SK-N-SH treated with all-trans-retinoic acid at 6 μM for 48 hours (cell line): ENCODE data around the gene ITPR2.

Experiments used
- ATAC-seq: fragments of 200-7000 bp; cut with Tn5 transposase; 3 replicates; pipeline ENCODE4 v1.9.1; 2020; ENCODE audit warnings: mild to moderate bottlenecking, moderate library complexity
- ARNTL ChIP-seq: fragments of 450-650 bp; formaldehyde crosslinking; IDR thresholded peaks from 2 replicates; pipeline ENCODE4 v1.5.0; 2020; ENCODE audit warnings: low read depth, mild to moderate bottlenecking, moderate library complexity, borderline replicate concordance
- BACH2 ChIP-seq: fragments of 250-450 bp; sonication (Bioruptor Pico); IDR thresholded peaks from 2 replicates; pipeline ENCODE4 v1.9.0; 2021; ENCODE audit warnings: mild to moderate bottlenecking, borderline replicate concordance
- CREB5 ChIP-seq: fragments of 250-450 bp; sonication (Bioruptor Pico); IDR thresholded peaks from 2 replicates; pipeline ENCODE4 v1.5.1; 2020; ENCODE audit warnings: low read depth, mild to moderate bottlenecking, moderate library complexity
- CSRNP3 ChIP-seq: fragments of 250-450 bp; sonication (Bioruptor Pico); IDR thresholded peaks from 2 replicates; pipeline ENCODE4 v1.5.1; 2021; ENCODE audit warnings: mild to moderate bottlenecking, moderate library complexity
- ESRRG ChIP-seq: fragments of 250-450 bp; sonication (Bioruptor Pico); IDR thresholded peaks from 2 replicates; pipeline ENCODE4 v1.6.1; 2021; ENCODE audit warnings: mild to moderate bottlenecking
- GLIS3 ChIP-seq: fragments of 250-450 bp; sonication (Bioruptor Pico); IDR thresholded peaks from 2 replicates; pipeline ENCODE4 v1.5.0; 2020; ENCODE audit warnings: mild to moderate bottlenecking, moderate library complexity
- ISL1 ChIP-seq: fragments of 250-450 bp; sonication (Bioruptor Pico); IDR thresholded peaks from 2 replicates; pipeline ENCODE4 v2.1.2; 2022; ENCODE audit warnings: mild to moderate bottlenecking, moderate library complexity
- OSR1 ChIP-seq: fragments of 250-450 bp; sonication (Bioruptor Pico); IDR thresholded peaks from 2 replicates; pipeline ENCODE4 v1.8.0; 2022; ENCODE audit warnings: moderate library complexity, mild to moderate bottlenecking, inconsistent platforms
- PATZ1 ChIP-seq: fragments of 250-450 bp; sonication (Bioruptor Pico); IDR thresholded peaks from 2 replicates; pipeline ENCODE4 v1.8.0; 2020; ENCODE audit warnings: mild to moderate bottlenecking, moderate library complexity, borderline replicate concordance
- POU6F1 ChIP-seq: fragments of 250-450 bp; sonication (Bioruptor Pico); IDR thresholded peaks from 2 replicates; pipeline ENCODE4 v1.8.0; 2021; ENCODE audit warnings: low read depth, mild to moderate bottlenecking, moderate library complexity, borderline replicate concordance
- PPARA ChIP-seq: fragments of 250-450 bp; sonication (Bioruptor Pico); IDR thresholded peaks from 2 replicates; pipeline ENCODE4 v1.5.0; 2020; ENCODE audit warnings: mild to moderate bottlenecking, borderline replicate concordance
- RARB ChIP-seq: fragments of 250-450 bp; sonication (Bioruptor Pico); IDR thresholded peaks from 2 replicates; pipeline ENCODE4 v1.8.0; 2021; ENCODE audit warnings: mild to moderate bottlenecking, moderate library complexity
- SNAI2 ChIP-seq: fragments of 250-450 bp; sonication (Bioruptor Pico); IDR thresholded peaks from 2 replicates; pipeline ENCODE4 v1.5.0; 2020; ENCODE audit warnings: mild to moderate bottlenecking, moderate library complexity
- TCF4 ChIP-seq: fragments of 250-450 bp; sonication (Bioruptor Pico); IDR thresholded peaks from 2 replicates; pipeline ENCODE4 v1.8.0; 2021; ENCODE audit warnings: mild to moderate bottlenecking, moderate library complexity, borderline replicate concordance
- TOX ChIP-seq: fragments of 250-450 bp; sonication (Bioruptor Pico); IDR thresholded peaks from 2 replicates; pipeline ENCODE4 v1.8.0; 2021; ENCODE audit warnings: mild to moderate bottlenecking, moderate library complexity, borderline replicate concordance
- TSHZ2 ChIP-seq: fragments of 250-450 bp; sonication (Bioruptor Pico); IDR thresholded peaks from 2 replicates; pipeline ENCODE4 v1.5.0; 2020; ENCODE audit warnings: mild to moderate bottlenecking, moderate library complexity
- ZC3H10 ChIP-seq: fragments of 250-450 bp; sonication (Bioruptor Pico); IDR thresholded peaks from 2 replicates; pipeline ENCODE4 v1.5.1; 2021; ENCODE audit warnings: mild to moderate bottlenecking, moderate library complexity
- ZFP3 ChIP-seq: fragments of 250-450 bp; sonication (Bioruptor Pico); IDR thresholded peaks from 2 replicates; pipeline ENCODE4 v1.5.0; 2020; ENCODE audit warnings: mild to moderate bottlenecking, moderate library complexity
- ZFP30 ChIP-seq: fragments of 450-650 bp; formaldehyde crosslinking; IDR thresholded peaks from 2 replicates; pipeline ENCODE4 v1.5.0; 2022; ENCODE audit warnings: mild to moderate bottlenecking, moderate library complexity
- ZNF565 ChIP-seq: fragments of 450-650 bp; formaldehyde crosslinking; conservative IDR thresholded peaks from 2 replicates; pipeline ENCODE4 v1.5.0; 2020; ENCODE audit warnings: low read depth, mild to moderate bottlenecking, moderate library complexity
- ZNF70 ChIP-seq: fragments of 450-650 bp; formaldehyde crosslinking; IDR thresholded peaks from 2 replicates; pipeline ENCODE4 v1.5.0; 2020; ENCODE audit warnings: mild to moderate bottlenecking, moderate library complexity
- ZNF8 ChIP-seq: fragments of 450-650 bp; formaldehyde crosslinking; IDR thresholded peaks from 2 replicates; pipeline ENCODE4 v1.5.0; 2020; ENCODE audit warnings: mild to moderate bottlenecking, moderate library complexity

Gene ITPR2

GRCh38 chr12:26620907-26621306 lies 212.1 kb downstream of the ITPR2 start:
- no peak for ATAC-seq
- TF ChIP-seq PPARA (CRISPR knock-in tag) (no peak), BACH2 (CRISPR knock-in tag) (no peak), TCF4 (CRISPR knock-in tag) (no peak), ISL1 (CRISPR knock-in tag) (no peak), CSRNP3 (CRISPR knock-in tag) (no peak), GLIS3 (CRISPR knock-in tag) (no peak), ZNF70 (no peak), CREB5 (CRISPR knock-in tag) (no peak), RARB (CRISPR knock-in tag) (no peak)

GRCh38 chr12:26617513-26617912 lies 215.5 kb downstream of the ITPR2 start:
- ATAC-seq, result no peak
- TF ChIP-seq ZNF8 (no peak), ZC3H10 (CRISPR knock-in tag) (no peak), RARB (CRISPR knock-in tag) (no peak), ZFP3 (CRISPR knock-in tag) (no peak), SNAI2 (no peak), PPARA (CRISPR knock-in tag) (no peak), PATZ1 (CRISPR knock-in tag) (no peak), POU6F1 (CRISPR knock-in tag) (no peak), CSRNP3 (CRISPR knock-in tag) (no peak), ZNF70 (no peak), ESRRG (CRISPR knock-in tag) (no peak), TSHZ2 (no peak), OSR1 (CRISPR knock-in tag) (no peak), ZFP30 (CRISPR knock-in tag) (no peak), ZNF565 (no peak), TOX (CRISPR knock-in tag) (no peak), BACH2 (CRISPR knock-in tag) (no peak), GLIS3 (CRISPR knock-in tag) (no peak), ARNTL (CRISPR knock-in tag) (no peak), TCF4 (CRISPR knock-in tag) (no peak)
